H9 (cell line): ENCODE measurements around the gene AADAC. TPM values are rescaled to one million over a fixed set of nuclear protein-coding genes. Genes with fewer than 3 reads are reported as not detected.

Experiments
- DNase-seq: peaks from one replicate; pipeline ENCODE4 v3.0.0-alpha.2; 2017
- H2AFZ ChIP-seq: one replicate; pipeline ENCODE4 v1.6.1; 2013; ENCODE audit warnings: mild to moderate bottlenecking, low read length, control low read depth, moderate library complexity
- H2AK5ac ChIP-seq: 2 replicates; pipeline ENCODE4 v1.6.1; 2013; ENCODE audit warnings: low read length, control low read depth, mixed read lengths; ENCODE audit not compliant: insufficient read length
- H2BK120ac ChIP-seq: one replicate; pipeline ENCODE4 v1.6.1; 2013; ENCODE audit warnings: low read depth, mild to moderate bottlenecking, low read length, control low read depth, inconsistent platforms; ENCODE audit not compliant: poor library complexity, severe bottlenecking
- H2BK12ac ChIP-seq: 2 replicates; pipeline ENCODE4 v1.6.1; 2013; ENCODE audit warnings: low read length, control low read depth, mixed read lengths, low read depth; ENCODE audit not compliant: insufficient read length
- H2BK15ac ChIP-seq: 2 replicates; pipeline ENCODE4 v1.6.1; 2013; ENCODE audit warnings: low read depth, low read length, control low read depth
- H2BK20ac ChIP-seq: one replicate; pipeline ENCODE4 v1.6.1; 2013; ENCODE audit warnings: low read depth, mild to moderate bottlenecking, low read length, control low read depth, inconsistent platforms; ENCODE audit not compliant: poor library complexity, severe bottlenecking
- H2BK5ac ChIP-seq: 2 replicates; pipeline ENCODE4 v1.6.1; 2013; ENCODE audit warnings: low read length, control low read depth, mixed read lengths; ENCODE audit not compliant: insufficient read length
- H3K14ac ChIP-seq: 2 replicates; pipeline ENCODE4 v1.6.1; 2013; ENCODE audit warnings: low read length, control low read depth; ENCODE audit not compliant: insufficient read depth
- H3K18ac ChIP-seq: 2 replicates; pipeline ENCODE4 v1.6.1; 2013; ENCODE audit warnings: low read depth, mild to moderate bottlenecking, mixed read lengths, low read length, control low read depth; ENCODE audit not compliant: insufficient read length
- H3K23ac ChIP-seq: 2 replicates; pipeline ENCODE4 v1.6.1; 2013; ENCODE audit warnings: low read length, control low read depth, mixed read lengths, low read depth; ENCODE audit not compliant: insufficient read length
- H3K23me2 ChIP-seq: 2 replicates; pipeline ENCODE4 v1.6.1; 2013; ENCODE audit warnings: low read depth, mild to moderate bottlenecking, mixed read lengths, low read length, control low read depth; ENCODE audit not compliant: insufficient read length, poor library complexity, severe bottlenecking
- H3K27ac ChIP-seq: 2 replicates; pipeline ENCODE4 v1.5.1; 2013; ENCODE audit warnings: low read length, control low read depth, mixed read lengths, low read depth; ENCODE audit not compliant: insufficient read length
- H3K27me3 ChIP-seq: 2 replicates; pipeline ENCODE4 v1.6.1; 2013; ENCODE audit warnings: low read length, control low read depth, inconsistent platforms; ENCODE audit not compliant: insufficient read depth
- H3K4ac ChIP-seq: 2 replicates; pipeline ENCODE4 v1.6.1; 2013; ENCODE audit warnings: low read depth, mild to moderate bottlenecking, control low read depth, inconsistent platforms, low read length, moderate library complexity
- H3K4me1 ChIP-seq: 2 replicates; pipeline ENCODE4 v1.6.1; 2013; ENCODE audit warnings: low read length, control low read depth, inconsistent platforms; ENCODE audit not compliant: insufficient read depth
- H3K4me2 ChIP-seq: 2 replicates; pipeline ENCODE4 v1.6.1; 2013; ENCODE audit warnings: low read length, control low read depth, mixed read lengths; ENCODE audit not compliant: insufficient read length, insufficient read depth
- H3K56ac ChIP-seq: 2 replicates; pipeline ENCODE4 v1.6.1; 2013; ENCODE audit warnings: low read depth, mild to moderate bottlenecking, mixed read lengths, low read length, control low read depth; ENCODE audit not compliant: insufficient read length
- H3K79me1 ChIP-seq: 2 replicates; pipeline ENCODE4 v1.6.1; 2013; ENCODE audit warnings: low read depth, mild to moderate bottlenecking, moderate library complexity, low read length, control low read depth, inconsistent platforms; ENCODE audit not compliant: insufficient read depth, poor library complexity, severe bottlenecking
- H3K79me2 ChIP-seq: 2 replicates; pipeline ENCODE4 v1.6.1; 2013; ENCODE audit warnings: low read length, control low read depth, inconsistent platforms; ENCODE audit not compliant: insufficient read depth
- H3K9ac ChIP-seq: 2 replicates; pipeline ENCODE4 v1.6.1; 2013; ENCODE audit warnings: low read length, control low read depth, mixed read lengths; ENCODE audit not compliant: insufficient read length; ENCODE audit errors: extremely low read depth
- H3K9me3 ChIP-seq: one replicate; pipeline ENCODE4 v1.6.1; 2013; ENCODE audit warnings: low read depth, low read length, inconsistent platforms; ENCODE audit not compliant: control insufficient read depth
- H3T11ph ChIP-seq: one replicate; pipeline ENCODE4 v1.6.1; 2013; ENCODE audit warnings: mild to moderate bottlenecking, low read length, control low read depth, inconsistent platforms
- H4K20me1 ChIP-seq: one replicate; pipeline ENCODE4 v1.6.1; 2013; ENCODE audit not compliant: control insufficient read depth, insufficient read length, insufficient read depth
- H4K5ac ChIP-seq: 2 replicates; pipeline ENCODE4 v1.6.1; 2013; ENCODE audit warnings: low read depth, mild to moderate bottlenecking, mixed read lengths, low read length, control low read depth; ENCODE audit not compliant: insufficient read length
- H4K8ac ChIP-seq: replicated peaks from 2 replicates; pipeline ENCODE4 v1.6.1; 2013; ENCODE audit warnings: low read length, control low read depth, mixed read lengths, low read depth; ENCODE audit not compliant: insufficient read length
- H4K91ac ChIP-seq: 2 replicates; pipeline ENCODE4 v1.6.1; 2013; ENCODE audit warnings: low read depth, mild to moderate bottlenecking, moderate library complexity, mixed read lengths, low read length, control low read depth; ENCODE audit not compliant: insufficient read length
- H3K27ac Mint-ChIP-seq, 3 experiments: 2 replicates in 2 of 3; 3 replicates in 1 of 3; pipeline ENCODE4 v1.8.0; 2020 to 2021; ENCODE audit warnings: mixed read lengths in 3 of 3, mild to moderate bottlenecking in 1 of 3, moderate library complexity in 1 of 3
- H3K27me3 Mint-ChIP-seq: 2 replicates; pipeline ENCODE4 v1.8.0; 2021; ENCODE audit warnings: low read depth, mild to moderate bottlenecking, moderate library complexity, mixed read lengths
- H3K36me3 Mint-ChIP-seq, 3 experiments: 2 replicates in 2 of 3; 3 replicates in 1 of 3; pipeline ENCODE4 v1.8.0; 2020 to 2021; ENCODE audit warnings: low read depth in 3 of 3, mixed read lengths in 3 of 3; ENCODE audit not compliant: insufficient read depth in 1 of 3
- H3K4me1 Mint-ChIP-seq, 2 experiments: 2 replicates each; pipeline ENCODE4 v1.8.0; 2020; ENCODE audit warnings: mixed read lengths in 2 of 2
- H3K4me3 Mint-ChIP-seq, 2 experiments: 2 replicates in 1 of 2; 3 replicates in 1 of 2; pipeline ENCODE4 v1.8.0; 2020 to 2021; ENCODE audit warnings: mild to moderate bottlenecking in 2 of 2, mixed read lengths in 2 of 2, moderate library complexity in 1 of 2
- H3K9me3 Mint-ChIP-seq, 2 experiments: 2 replicates in 1 of 2; 3 replicates in 1 of 2; pipeline ENCODE4 v1.8.0; 2020; ENCODE audit warnings: mild to moderate bottlenecking in 2 of 2, mixed read lengths in 2 of 2, moderate library complexity in 1 of 2
- WGBS: extraction: QIAGEN DNeasy Blood & Tissue Kit; methylation state at CpG from one replicate; pipeline ENCODE4 v1.1.7; 2013; ENCODE audit warnings: missing lambda C conversion rate, low lambda C conversion rate, mixed read lengths; ENCODE audit not compliant: insufficient read length; ENCODE audit errors: extremely low coverage; 5-methylcytosine and 5-hydroxymethylcytosine counted together
- total RNA-seq: library from RNA; stranded (reverse); gene quantifications from 2 replicates; pipeline ENCODE4 v1.2.1, GENCODE V29; 2021
- TF ChIP-seq, protein P1 (sequence below): fragments of 200-600 bp; sonication (generic); conservative IDR thresholded peaks from 3 replicates; pipeline ENCODE4 v1.8.0; 2021; ENCODE audit warnings: antibody characterized with exemption, mild to moderate bottlenecking

The AADAC gene
- total RNA-seq, 1 experiment from 2014 or later, result not detected

- Histone ChIP-seq H3K27ac (no peak overlapping the region), H4K91ac (no peak overlapping the region), H3K79me1 (no peaks in the 10 kb centered on the region), H4K5ac (no peak overlapping the region), H2AFZ (no peak overlapping the region), H3T11ph (no peak overlapping the region), H2BK20ac (no peak overlapping the region), H2BK120ac (no peak overlapping the region), H3K56ac (no peak overlapping the region), H3K4me1 (no peaks in the 10 kb centered on the region), H3K4ac (no peak overlapping the region), H2BK5ac (no peak overlapping the region), H3K23ac (no peak overlapping the region), H3K18ac (no peak overlapping the region), H2AK5ac (no peak overlapping the region), H3K79me2 (no peaks in the 10 kb centered on the region), H4K20me1 (no peaks in the 10 kb centered on the region), H3K9me3 (no peaks in the 10 kb centered on the region), H3K27me3 (no peaks in the 10 kb centered on the region), H3K4me2 (no peak overlapping the region), H3K14ac (no peak overlapping the region), H4K8ac (no peak overlapping the region), H3K23me2 (no peaks in the 10 kb centered on the region), H2BK15ac (no peak overlapping the region), H3K9ac (no peak overlapping the region), H2BK12ac (no peak overlapping the region)
- no CpG with 5 or more reads among the region's 2 CpGs for WGBS
- Mint-ChIP-seq H3K27ac (no peak overlapping the region), H3K36me3 (no peaks in the 10 kb centered on the region), H3K4me1 (no peaks in the 10 kb centered on the region), H3K4me3 (no peak overlapping the region), H3K9me3 (no peaks in the 10 kb centered on the region), H3K27me3 (no peaks in the 10 kb centered on the region)
- no peak for DNase-seq
- TF ChIP-seq, protein P1, sequence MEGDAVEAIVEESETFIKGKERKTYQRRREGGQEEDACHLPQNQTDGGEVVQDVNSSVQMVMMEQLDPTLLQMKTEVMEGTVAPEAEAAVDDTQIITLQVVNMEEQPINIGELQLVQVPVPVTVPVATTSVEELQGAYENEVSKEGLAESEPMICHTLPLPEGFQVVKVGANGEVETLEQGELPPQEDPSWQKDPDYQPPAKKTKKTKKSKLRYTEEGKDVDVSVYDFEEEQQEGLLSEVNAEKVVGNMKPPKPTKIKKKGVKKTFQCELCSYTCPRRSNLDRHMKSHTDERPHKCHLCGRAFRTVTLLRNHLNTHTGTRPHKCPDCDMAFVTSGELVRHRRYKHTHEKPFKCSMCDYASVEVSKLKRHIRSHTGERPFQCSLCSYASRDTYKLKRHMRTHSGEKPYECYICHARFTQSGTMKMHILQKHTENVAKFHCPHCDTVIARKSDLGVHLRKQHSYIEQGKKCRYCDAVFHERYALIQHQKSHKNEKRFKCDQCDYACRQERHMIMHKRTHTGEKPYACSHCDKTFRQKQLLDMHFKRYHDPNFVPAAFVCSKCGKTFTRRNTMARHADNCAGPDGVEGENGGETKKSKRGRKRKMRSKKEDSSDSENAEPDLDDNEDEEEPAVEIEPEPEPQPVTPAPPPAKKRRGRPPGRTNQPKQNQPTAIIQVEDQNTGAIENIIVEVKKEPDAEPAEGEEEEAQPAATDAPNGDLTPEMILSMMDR, result no peak
Measured at GRCh38 chr3:151798466-151798865, 15.4 kb upstream of the AADAC start.
